Stomach smooth muscle (tissue), 2 donors: ENCODE measurements around the gene PRR27.

ENCODE experiments used
- H3K27ac ChIP-seq: one replicate; pipeline ENCODE4 v1.7.0; 2013; ENCODE audit warnings: mild to moderate bottlenecking, low read length, inconsistent platforms
- H3K27me3 ChIP-seq, 2 donors: one replicate each; pipeline ENCODE4 v1.7.0; 2013; ENCODE audit warnings: low read length in 2 of 2; ENCODE audit not compliant: insufficient read depth in 2 of 2, control insufficient read depth in 1 of 2
- H3K36me3 ChIP-seq, 2 donors: one replicate each; pipeline ENCODE4 v1.7.0; 2013; ENCODE audit warnings: low read length in 2 of 2; ENCODE audit not compliant: control insufficient read depth in 2 of 2, insufficient read depth in 2 of 2
- H3K4me1 ChIP-seq: one replicate; pipeline ENCODE4 v1.7.0; 2013; ENCODE audit warnings: low read length; ENCODE audit not compliant: control insufficient read depth, insufficient read depth
- H3K4me3 ChIP-seq, 2 donors: one replicate each; pipeline ENCODE4 v1.7.0; 2013; ENCODE audit warnings: low read length in 2 of 2
- H3K9ac ChIP-seq, 2 donors: one replicate each; pipeline ENCODE4 v1.7.0; 2013; ENCODE audit warnings: low read length in 2 of 2, mild to moderate bottlenecking in 1 of 2
- H3K9me3 ChIP-seq, 2 donors: one replicate each; pipeline ENCODE4 v1.7.0; 2013; ENCODE audit warnings: low read length in 2 of 2; ENCODE audit not compliant: control insufficient read depth in 2 of 2
- donor health status: healthy.
- donor health status: Pancreatic carcinoma.

Gene PRR27

DNA sequence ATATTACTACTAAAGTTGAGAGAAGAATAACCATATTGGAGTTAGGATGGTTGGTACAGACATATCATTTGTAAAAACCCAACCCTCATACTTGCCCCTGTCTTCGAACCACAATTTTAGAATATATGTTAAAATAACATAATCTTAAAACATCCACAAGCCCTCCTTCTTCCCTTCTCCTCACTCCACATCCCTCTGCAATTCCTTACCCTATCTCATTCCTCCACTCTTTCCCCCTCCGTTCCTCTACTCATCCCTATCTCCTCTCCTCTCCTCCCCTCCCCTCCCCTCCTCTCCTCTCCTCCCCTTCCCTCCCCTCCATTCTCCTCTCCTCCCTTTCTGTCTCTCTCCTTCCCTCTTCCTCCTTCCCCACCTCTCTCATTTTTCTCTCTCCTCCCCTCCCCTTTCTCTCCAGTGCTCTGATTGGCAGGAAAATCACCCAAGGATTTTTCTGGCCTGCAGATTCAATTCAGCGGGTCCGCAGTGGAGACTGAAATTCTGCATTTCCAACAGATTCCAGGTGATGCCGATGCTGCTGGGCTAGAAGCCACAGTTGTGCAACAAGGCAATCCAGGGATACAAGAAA is 24.1 kb downstream of the PRR27 start:
- Histone ChIP-seq H3K4me3 (no peak overlapping the region), H3K9ac (no peak overlapping the region), H3K27ac (no peak overlapping the region), H3K4me1 (no peaks in the 10 kb centered on the region), H3K9me3 (peaks cover 0 to 2% of the 10 kb centered on the region in 2 donors), H3K27me3 (no peaks in the 10 kb centered on the region), H3K36me3 (no peaks in the 10 kb centered on the region)

DNA sequence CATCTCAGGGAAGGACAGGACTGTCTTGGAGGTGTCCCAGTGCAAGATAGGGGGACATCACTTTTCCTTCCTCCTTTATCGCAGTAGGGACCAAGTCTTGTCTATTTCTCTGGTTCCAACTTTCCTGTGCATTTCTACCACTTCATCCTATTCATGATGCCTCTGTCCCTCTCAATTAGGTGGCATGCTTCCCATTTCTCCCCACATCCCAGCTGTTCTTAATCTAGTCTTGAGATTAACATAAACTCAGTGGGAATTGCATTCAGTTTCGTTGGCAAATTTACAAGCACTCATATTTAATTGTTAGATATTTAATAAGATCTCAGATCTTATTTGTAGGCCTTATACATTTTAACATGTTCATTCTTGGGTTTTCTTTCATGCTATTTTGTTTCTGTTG is 25.8 kb downstream of the PRR27 start:
- Histone ChIP-seq H3K9me3 (peaks cover 0 to 2% of the 10 kb centered on the region in 2 donors), H3K9ac (no peak overlapping the region), H3K27ac (no peak overlapping the region), H3K4me3 (no peak overlapping the region), H3K36me3 (no peaks in the 10 kb centered on the region), H3K27me3 (no peaks in the 10 kb centered on the region), H3K4me1 (no peaks in the 10 kb centered on the region)

DNA sequence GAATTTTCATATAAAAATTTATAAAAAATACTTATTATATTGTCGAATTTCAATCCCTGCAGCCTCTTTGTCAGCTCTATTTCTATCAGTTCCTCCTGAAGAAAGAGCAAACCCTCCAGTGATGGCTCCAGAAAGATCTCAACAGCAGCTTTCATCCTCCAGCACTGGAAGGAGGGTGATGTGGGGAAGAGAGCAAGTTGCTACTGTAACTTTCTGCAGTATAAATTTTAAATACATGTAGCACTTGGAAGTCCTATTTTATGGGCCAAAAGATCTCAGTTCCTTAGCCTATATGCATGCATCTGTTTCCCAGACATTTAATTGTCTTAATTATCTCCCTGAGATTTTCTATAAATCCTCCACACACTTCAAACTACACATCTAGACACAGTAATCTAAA is 27.8 kb downstream of the PRR27 start:
- H3K4me3 ChIP-seq = no peak overlapping the region
- no peaks in the 10 kb centered on the region for H3K4me1 ChIP-seq
- no peaks in the 10 kb centered on the region for H3K27me3 ChIP-seq
- no peak overlapping the region for H3K9ac ChIP-seq
- H3K9me3 ChIP-seq = peaks cover 0 to 2% of the 10 kb centered on the region in 2 donors
- H3K27ac ChIP-seq = no peak overlapping the region
- no peaks in the 10 kb centered on the region for H3K36me3 ChIP-seq

DNA sequence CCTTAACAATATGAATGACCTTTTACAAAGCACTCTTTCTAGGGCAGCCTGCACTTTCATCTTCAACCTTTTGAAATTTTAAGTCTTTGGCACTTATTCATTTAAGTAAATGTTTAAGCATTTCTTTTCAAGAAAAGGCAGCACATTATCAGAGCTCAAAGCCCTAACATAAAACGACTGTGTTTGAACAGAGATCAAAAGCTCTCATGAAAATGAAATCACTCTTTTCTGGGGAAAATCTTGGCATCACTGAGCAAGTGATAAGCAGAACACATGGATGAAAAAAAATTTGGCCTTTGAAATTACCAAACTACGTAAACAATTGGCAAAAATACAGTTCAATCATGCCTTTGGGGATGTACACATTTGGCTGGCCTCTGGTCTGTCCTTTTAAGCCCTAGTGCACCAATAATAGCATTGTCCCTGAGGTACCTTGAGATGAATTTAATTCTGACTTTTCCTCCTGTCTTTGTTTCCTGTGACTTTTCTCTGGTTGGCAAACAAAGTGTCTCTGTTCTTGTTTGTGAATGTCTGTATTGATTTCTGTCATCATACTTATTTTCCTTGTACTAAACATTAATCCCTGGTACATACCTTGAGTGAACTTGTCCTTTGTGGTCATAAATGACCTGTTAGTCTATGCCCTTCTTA is 28.6 kb downstream of the PRR27 start:
- H3K36me3 ChIP-seq = no peaks in the 10 kb centered on the region
- H3K27ac ChIP-seq = no peak overlapping the region
- H3K27me3 ChIP-seq = no peaks in the 10 kb centered on the region
- no peak overlapping the region for H3K9ac ChIP-seq
- peaks cover 0 to 2% of the 10 kb centered on the region in 2 donors for H3K9me3 ChIP-seq
- no peak overlapping the region for H3K4me3 ChIP-seq
- no peaks in the 10 kb centered on the region for H3K4me1 ChIP-seq

DNA sequence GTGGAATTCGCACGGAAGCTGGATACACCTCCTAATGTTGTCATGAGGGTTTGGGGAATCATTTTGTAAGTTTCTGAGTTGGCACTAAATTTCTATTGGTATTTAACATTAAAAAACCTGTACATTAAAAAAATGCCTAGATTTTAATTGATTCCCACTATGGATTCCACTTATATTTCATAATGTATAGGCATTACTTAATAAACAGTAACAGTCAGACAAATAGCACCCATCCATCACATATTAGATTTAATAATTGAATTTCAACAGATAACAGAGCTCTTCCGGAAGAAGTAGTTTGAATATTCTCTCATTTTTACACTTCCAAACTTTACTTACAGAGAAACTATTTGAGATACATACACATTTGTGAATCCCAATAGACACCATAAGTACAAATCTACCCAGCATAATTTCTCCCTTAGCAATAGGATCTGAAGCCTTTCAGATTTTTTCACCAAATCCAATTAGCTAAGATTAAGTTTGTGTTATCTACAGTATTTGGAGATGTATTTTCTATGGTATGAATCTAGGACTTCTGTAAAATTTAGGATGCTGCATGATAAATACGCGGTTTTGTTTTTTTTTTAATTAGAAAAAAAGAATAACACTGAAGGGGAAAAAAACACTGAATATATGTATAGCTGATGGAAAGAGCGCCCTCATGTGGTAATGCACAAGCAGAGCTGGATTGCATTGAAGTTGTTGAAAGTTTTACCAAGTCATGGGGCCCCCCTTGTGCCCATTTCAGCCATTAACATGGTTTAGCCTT is 29.3 kb downstream of the PRR27 start:
- Histone ChIP-seq H3K4me3 (no peak overlapping the region), H3K9me3 (peaks cover 0 to 2% of the 10 kb centered on the region in 2 donors), H3K27ac (no peak overlapping the region), H3K4me1 (no peaks in the 10 kb centered on the region), H3K27me3 (no peaks in the 10 kb centered on the region), H3K9ac (no peak overlapping the region), H3K36me3 (no peaks in the 10 kb centered on the region)

DNA sequence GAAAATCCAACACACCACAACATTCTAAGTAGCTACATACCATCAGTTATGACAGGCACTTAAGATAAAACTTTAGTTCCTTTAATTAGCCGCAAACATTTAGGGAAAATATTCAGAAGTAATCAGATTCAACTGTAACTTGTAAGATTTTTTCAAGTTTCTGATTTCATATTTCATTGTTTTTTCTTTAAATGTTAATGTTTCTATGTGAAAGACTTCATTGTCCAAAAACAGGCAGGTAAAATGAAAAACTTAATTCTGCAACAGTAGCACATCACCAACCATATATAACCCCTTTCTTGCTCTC is 29.9 kb downstream of the PRR27 start:
- no peaks in the 10 kb centered on the region for H3K27me3 ChIP-seq
- no peaks in the 10 kb centered on the region for H3K36me3 ChIP-seq
- no peak overlapping the region for H3K9ac ChIP-seq
- H3K9me3 ChIP-seq = peaks cover 0 to 2% of the 10 kb centered on the region in 2 donors
- H3K27ac ChIP-seq = no peak overlapping the region
- H3K4me3 ChIP-seq = no peak overlapping the region
- no peaks in the 10 kb centered on the region for H3K4me1 ChIP-seq

DNA sequence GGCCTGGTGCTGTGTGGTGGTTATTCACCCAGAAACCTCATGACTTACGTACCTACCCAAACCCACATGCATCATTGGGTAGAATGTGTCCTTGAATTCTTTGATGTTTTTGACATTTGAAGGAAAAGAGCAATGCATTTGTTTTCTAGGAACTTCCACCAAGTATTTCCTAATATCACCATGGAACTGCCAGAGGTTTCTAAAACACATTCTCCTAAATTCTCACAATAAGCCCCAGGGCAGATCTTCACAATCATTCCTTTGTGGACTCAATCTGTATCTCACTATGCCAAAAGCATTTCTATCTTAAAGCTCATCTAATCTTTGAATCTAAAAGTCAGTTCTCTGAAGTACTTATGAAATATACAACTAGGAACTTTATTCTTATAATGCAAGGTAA is 33.2 kb downstream of the PRR27 start:
- Histone ChIP-seq H3K9ac (no peak overlapping the region), H3K36me3 (no peaks in the 10 kb centered on the region), H3K4me3 (no peak overlapping the region), H3K27me3 (no peaks in the 10 kb centered on the region), H3K9me3 (no peaks in the 10 kb centered on the region), H3K4me1 (no peaks in the 10 kb centered on the region), H3K27ac (no peak overlapping the region)

DNA sequence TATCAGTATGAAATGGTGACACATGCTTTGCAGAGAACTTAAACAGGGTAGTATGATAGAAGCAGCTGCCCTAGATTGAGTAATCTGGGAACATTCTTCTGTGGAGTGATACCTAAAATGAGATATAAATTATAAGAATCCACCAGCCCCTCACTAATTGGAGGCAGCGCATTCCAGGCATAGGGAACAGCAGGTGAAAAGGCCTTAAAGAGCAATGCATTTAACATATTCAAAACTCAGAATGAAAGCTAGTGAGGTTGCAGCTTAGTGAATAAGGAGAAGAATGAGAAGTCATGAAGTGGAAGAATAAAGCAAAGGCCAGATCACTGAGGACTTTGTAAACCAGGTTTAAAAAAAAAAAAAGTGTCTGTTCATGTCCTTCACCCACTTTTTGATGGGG is 36.5 kb downstream of the PRR27 start:
- H3K4me3 ChIP-seq = no peak overlapping the region
- H3K27ac ChIP-seq = no peak overlapping the region
- H3K9me3 ChIP-seq = no peaks in the 10 kb centered on the region
- H3K36me3 ChIP-seq = no peaks in the 10 kb centered on the region
- no peak overlapping the region for H3K9ac ChIP-seq
- H3K4me1 ChIP-seq = no peaks in the 10 kb centered on the region
- H3K27me3 ChIP-seq = no peaks in the 10 kb centered on the region

DNA sequence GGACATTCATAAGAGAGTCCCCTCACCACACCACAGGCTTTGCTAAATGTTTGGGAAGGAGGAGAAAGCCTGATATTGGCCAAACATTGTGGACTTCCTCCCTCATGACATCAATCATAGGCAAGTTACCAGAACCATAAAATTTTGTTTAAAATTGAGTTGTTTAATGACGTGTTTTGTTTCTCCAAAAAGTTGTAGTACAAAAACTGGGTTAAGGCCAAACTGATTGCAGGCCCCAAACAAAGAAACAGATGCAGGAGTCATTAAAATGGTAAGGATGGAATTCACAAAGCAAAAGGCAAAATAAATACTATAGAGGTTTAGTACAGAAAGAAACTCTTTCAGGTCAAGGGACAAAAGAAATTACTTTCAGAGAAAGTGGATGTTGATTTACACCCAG is 37.6 kb downstream of the PRR27 start:
- no peak overlapping the region for H3K9ac ChIP-seq
- H3K9me3 ChIP-seq = no peaks in the 10 kb centered on the region
- H3K4me1 ChIP-seq = no peaks in the 10 kb centered on the region
- H3K4me3 ChIP-seq = no peak overlapping the region
- H3K27ac ChIP-seq = no peak overlapping the region
- no peaks in the 10 kb centered on the region for H3K36me3 ChIP-seq
- H3K27me3 ChIP-seq = no peaks in the 10 kb centered on the region

DNA sequence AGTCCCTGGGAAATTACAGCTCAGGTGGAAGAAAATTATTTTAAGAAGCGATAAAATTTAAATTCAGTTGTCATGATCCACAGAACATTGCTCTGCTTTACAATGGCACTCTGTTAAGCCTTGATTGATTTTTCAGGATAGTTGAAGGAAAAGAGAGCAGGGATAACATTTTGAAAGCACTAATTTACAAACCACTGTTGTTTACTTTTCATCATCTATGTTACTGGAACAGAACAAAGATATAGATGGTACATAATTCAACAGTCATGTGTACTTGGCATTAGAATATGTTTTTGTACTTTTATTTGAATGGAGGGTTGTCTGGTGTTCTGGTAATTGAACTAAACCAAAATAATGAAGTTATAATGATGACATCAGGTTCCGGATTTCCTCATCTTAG is 38.9 kb downstream of the PRR27 start:
- Histone ChIP-seq H3K4me3 (no peak overlapping the region), H3K4me1 (no peaks in the 10 kb centered on the region), H3K27ac (no peak overlapping the region)

DNA sequence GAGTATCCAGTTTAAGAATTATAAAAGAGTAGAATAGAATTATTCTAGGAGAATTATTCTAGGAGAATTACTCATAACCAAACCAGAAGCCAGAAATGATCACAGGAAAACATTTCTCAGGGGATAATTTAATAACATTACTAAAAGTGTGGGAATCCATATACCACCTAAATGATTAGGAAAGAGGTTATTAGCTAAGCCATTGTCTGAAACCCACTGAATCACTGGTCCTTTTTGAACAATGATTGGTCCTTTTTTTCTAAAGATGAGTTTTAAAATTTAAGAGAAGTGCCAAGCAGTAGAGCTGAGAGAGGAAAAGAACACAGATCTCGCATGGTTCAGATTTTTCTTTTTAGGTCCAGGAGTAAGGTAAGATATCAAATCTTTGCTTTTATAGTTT is 41.4 kb downstream of the PRR27 start, which contains the start of gene ODAM:
Gene ODAM, plus strand, starts transcription at position 301 of the 400 bp plus-strand sequence. CDS start 819 bp downstream, outside the sequence.
- no peak within 1 kb of the TSS for H3K27ac ChIP-seq
- H3K9ac ChIP-seq = no peak within 1 kb of the TSS
- H3K4me1 ChIP-seq = no peaks in the 10 kb centered on the region
- no peaks in the 10 kb centered on the region for H3K36me3 ChIP-seq
- no peaks in the 10 kb centered on the region for H3K9me3 ChIP-seq
- no peaks in the 10 kb centered on the region for H3K27me3 ChIP-seq
- H3K4me3 ChIP-seq = no peak within 1 kb of the TSS

More for the DNA sequence above, 38.9 kb downstream of the PRR27 start:
- Histone ChIP-seq H3K9me3 (no peaks in the 10 kb centered on the region), H3K36me3 (no peaks in the 10 kb centered on the region), H3K27me3 (no peaks in the 10 kb centered on the region), H3K9ac (no peak overlapping the region)
